NOMO-1 treated with dmso at 0.1 percent for 144 hours (cell line): ENCODE results near the gene ANO3.

Source experiments
- DNase-seq: peaks from one replicate; lab custom pipeline; 2025; ENCODE audit not compliant: unreplicated experiment; lab: John Stamatoyannopoulos, UW

The ANO3 gene

DNA sequence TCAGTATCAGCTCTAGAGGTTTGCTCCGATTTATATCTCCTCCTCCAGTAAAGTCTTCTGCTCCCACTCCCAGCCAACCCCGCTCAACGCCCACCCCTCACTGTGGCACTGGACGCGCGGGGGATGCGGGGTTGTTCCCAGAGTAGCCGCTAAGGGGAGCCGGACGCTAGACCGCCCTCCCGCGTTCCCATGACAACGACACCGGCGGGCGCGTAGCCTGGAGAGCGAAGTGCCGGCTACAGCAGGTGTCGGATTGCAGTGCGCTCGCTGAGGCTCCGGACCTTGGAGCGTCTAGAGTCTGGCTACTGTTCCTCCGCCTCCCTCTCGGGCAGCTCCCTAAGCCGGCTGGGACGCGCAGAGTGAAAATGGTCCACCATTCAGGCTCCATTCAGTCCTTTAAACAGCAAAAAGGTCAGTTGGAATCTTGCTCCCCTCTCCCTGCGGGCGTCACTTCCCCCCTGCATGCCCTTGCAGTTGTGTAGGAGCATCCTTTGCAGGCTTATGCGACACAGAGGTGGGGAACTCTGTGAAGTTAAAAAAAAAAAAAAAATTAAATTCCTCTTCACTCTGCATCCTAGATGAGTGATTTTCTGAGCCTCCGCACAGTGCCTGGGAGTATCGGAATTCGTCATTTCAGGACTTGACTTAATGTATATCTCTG, at the start of gene ANO3:
Gene ANO3, plus strand, starts transcription at position 220 of the 661 bp plus-strand sequence. Its CDS starts 146 bp downstream, at position 366.
- DNase-seq = peak; percentile 63

DNA sequence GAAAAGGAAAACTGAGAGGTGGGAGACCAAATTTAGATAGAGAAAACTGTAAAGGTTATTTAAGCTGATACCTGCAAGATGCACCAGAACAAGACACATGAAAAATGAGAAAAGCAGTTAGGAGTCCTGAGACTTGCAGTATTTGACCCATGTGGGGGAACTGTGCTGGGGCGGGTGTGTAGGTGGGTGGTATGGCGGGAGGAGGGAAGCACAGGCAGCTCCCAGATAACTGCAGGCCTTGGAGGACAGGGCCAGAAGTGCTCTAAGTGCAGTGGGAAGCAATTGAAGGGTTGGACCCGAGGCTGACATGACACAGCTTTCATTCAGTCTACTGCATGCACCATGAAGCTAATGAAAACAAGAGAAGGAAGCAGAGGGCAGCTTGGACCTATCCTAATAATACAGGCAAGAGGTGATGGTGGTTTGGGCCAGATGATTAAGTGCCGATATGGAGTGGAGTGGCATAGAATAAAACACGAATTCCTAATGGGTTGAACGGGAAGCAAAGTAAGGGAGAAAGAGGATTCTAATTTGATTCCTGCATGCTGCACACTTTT, 48.0 kb upstream of the ANO3 start:
- no peak for DNase-seq

DNA sequence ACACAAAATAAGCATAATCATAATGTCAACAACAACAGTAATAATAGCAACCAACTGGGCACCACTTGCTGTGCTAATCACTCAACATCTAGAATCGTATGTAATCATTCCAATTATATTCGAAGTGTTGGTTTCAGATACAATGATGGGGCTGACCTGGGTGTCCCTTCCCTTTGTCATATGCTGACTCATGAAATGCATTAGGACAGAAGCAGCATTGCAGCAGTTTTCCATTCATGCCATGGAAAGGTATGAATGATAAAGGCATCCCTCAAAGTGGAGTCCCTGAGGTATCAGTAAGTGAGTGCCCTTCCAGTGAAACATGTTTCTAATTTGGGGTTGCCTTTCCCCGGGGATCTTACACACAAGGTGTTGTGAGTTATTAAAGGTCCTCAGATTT, 46.3 kb upstream of the ANO3 start:
- no peak for DNase-seq

DNA sequence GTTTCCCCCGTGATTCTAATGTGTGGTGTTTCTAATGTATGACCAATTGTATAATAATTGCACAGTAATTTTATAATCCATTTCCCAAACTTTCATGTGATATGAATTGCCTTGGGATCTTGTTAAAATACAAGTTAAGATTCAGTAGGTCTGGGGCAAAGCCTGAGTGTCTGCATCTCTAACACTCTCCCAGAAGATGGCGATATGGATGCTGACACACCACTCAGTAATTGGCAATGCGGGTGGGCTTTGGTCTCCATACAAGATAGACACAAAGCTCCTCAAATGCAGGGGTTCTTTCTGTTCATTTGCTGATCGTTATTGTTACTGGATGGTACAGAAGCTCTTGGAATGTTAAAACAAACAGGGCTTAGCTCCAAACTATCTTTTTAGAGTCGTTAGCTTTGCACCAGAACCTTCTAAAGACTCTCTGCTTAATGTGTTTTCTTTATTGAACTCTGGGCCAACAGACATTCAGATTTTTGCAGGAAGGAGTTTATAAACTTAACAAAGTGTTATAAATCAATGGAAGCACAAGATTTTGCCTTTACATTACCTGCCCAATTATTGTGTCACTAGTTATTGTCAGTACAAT, 45.4 kb upstream of the ANO3 start:
- DNase-seq = peak; percentile 9

DNA sequence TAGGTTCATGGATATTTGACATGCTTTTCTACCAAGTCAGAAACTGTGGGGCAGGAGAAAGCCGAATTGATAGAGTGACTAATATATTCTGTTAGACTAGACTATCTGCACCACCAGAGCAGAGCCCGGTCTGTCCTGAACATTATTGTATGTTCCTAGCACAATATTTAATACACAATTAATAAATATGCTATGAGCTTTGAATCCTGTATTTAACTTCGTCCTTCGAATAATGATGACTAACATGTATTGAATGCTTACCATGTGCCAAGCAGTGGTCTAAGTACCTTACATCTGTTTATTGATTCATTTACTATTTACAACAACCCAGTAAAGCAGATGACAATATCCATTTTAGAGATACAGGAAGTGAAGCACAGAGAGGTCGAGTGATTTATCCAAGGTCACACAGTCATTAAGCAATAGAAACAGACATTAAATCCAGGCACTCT, 44.8 kb upstream of the ANO3 start:
- DNase-seq = no peak

DNA sequence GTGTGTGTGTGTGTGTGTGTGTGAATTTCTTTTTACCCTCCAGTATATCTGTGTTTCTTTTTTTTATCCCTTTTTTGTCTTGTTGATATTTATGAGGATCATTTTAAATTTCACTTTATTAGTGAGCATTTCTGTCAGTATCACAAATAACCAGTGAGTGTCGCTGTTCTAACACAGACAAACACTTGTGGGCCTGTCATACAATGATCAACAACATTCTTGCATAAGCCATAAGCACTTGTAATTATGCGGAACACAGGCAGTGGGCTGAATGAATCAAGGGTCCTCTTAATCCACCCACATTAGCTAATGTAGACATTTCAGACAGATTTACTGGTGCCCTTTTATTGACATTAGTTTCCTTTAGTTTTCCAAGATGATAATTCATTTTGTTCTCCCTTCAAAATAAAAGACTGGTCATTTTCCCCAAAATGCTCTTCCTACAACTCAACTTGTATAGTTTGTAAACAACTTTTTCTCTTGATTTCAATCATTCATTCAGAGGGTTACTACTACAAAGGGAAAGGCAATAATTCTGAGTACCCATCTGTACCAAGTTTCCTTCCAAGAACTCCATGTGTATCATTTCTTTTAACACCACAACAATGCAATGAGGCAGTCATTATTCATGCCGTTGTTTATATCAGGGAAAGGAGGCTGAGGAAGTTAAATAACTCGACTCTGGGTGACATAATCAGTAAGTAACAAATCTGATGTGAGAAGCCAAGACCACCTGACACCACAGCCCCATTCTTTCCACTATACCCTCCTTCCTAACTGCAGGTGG, 34.5 kb upstream of the ANO3 start:
- DNase-seq = peak; percentile 37

DNA sequence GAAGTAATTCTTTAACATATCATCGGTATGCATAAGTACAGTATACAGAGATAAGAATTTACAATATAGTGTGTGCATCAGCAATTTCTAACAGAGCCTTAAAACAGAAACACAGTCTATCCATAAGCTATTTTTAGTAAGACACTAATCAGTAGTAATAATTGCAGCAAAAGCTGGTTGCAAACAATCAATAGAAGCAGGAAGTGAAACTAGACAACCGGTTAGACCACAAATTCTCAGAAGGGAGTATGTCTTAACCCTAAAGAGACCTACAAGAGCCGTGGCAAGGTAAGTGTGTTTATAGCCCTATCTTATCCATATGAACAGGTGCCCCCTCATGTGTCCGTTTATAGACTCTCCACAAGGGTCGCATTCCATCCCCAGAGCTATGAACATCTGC, 15.6 kb upstream of the ANO3 start:
- peak; percentile 72 for DNase-seq

DNA sequence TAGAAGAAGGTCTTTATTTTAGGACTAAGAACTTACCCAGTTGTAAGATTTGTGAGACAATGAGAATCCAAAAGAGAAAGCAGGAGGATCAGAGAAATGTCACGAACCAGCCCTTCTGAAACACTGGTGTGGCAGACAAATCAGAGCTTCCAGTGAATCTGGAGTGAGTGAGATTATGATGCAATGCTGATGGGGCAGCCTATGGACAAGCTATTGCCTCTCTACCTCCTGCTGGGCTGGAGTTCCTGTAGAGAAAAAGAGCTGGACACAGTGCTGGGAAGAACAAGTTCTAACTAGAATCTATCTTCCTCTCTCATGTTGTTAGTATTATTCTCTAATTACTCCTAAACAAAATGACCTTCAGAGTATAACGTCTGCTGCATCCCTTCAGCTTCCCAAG, 12.0 kb upstream of the ANO3 start:
- DNase-seq = no peak

DNA sequence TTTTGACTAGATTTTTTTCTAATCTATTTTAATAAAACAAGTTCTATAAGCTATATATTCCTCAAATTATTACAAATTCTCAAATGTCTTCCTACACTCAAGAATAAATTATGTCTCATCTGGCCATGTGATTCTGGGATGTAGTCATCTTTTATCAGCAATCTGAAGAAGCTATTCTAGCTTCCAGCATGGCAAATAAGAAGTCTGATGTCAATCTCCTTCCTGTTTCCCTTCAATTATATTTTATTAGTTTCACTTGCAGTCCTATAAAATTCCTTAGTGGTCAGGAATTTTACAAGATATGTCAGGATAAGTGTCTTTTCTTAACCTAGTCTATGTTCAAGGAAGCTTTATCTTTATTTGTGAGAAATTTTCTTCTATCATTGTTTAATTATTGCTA, 10.4 kb upstream of the ANO3 start:
- no peak for DNase-seq

DNA sequence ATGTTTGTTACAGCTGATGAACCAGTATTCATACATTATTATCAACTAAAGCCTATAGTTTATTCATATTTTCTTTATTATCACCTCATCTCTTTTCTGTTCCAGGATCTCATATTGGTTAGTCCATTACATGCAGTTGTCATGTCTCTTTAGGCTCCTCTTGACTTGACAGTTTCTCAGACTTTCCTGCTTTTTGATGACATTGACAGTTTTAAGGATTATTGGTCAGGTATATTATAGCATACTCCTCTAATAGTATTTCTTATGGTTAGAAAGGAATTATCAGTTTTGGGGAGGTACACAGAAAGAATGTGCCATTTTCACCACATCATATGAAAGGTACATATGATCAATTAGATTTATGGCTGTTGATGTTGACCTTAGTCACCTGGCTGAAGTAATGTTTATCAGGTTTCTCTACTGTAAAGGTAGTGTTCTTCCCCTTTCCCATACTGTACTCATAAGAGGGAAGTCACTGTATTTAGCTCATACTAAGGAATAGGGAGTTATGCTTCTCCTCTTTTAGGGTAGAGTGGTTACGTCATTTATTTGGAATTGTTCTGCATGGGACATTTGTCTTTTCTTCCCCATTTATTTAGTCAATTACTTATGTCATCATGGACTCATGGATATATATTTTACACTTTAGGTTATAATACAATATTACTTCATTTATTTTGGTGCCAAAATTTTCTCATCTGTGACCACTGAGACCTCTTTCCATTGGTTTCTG, 9.4 kb upstream of the ANO3 start:
- no peak for DNase-seq

DNA sequence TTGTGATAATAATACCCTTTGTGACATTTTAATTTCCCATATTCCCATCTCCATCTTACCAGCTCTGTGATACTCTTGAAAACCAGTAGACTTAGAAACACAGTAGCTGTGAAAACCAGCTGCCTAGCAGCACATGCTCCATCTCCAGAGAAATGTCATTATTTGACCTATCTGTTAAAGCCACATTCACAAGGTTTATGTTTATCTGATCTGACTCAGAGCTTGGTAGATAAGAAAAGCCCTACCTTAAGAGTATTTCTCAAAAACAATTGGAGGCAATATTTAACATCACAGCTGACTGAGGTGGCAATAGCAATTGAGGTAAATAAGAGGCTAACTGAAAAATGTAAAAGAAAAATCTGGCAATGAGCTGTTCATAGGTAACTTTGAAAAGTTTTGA, 8.1 kb upstream of the ANO3 start:
- DNase-seq = no peak

DNA sequence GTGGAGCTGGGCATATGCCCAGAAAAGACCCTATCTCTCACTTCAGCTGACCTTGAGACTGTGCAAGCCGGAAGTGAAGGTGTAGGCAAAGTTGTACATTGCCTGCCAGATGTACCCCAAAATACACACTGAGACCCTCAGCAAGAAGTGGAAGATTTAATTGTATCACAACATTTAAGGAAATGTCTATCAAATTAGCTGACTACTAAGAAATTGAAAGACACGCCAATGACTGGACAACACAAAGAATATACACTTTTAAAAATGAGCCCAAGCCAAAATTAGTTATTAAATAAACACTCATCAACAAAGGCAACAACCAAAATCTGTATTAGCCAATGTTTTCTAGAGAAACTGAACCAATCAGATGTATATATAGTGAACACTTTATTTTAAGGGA, 7.7 kb upstream of the ANO3 start:
- DNase-seq = no peak

DNA sequence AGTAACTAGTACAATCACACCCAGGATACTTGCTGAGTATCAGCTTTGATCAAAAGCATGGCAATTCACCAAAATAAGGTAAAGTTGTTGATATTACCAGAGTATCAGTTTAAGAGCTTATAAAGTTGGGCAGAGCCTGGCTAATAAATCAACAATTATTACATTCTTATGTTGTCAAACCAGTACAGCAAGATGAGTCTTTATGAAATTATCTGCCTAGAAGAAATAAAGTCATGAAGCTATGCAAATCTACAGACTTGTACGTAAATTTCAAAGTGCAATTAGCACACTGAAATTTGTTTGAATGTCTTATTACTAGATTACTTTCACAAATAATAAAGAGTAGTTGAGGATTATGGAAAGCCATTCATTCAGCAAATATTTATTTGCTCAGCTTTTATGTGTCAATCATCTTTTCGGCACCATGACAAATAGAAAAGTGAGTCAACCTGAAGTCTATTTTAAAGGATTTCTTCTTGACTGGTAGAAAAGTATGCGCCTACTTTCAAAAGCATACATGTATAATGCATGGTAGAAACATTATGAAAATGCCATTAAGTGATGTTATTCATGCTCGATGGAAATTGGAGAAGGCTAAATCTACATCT, 5.0 kb upstream of the ANO3 start:
- DNase-seq = no peak

DNA sequence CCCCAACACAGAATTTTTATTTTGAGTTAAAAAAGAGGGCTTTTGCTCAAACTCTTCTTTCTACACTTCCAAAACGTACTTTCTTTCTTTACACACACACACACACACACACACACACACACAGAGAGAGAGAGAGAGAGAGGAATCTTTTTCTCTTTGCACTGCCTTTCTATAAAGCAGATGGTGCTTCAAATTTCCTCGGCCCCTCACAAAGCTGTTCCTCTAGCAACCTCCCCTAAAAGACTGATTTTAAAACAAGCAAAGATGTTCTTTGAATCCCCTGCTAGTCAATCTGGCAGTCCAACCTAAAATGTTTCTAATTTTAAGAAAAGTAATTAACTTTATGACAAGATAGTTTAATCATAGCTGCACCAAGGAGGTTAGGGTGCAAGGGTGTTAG, 2.7 kb upstream of the ANO3 start:
- no peak for DNase-seq

DNA sequence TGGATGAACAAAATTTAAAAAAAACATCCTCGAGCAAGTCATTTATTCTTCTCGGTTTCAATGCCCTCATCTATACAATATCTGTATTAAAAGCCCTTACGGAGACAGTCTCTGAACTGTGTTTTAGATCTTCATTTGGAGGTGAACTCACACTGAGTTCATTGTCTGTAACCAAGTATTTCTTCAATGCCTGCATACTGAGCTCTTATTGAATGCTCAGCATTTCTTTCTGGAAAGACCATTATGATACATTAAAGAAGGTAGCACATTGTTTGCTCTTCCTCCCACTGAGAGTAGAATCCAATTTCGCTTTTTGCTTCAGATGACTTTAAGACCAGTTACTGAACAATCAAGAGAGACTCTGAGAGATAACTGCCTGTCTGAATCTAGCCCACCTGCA, 1.7 kb upstream of the ANO3 start:
- DNase-seq = no peak

DNA sequence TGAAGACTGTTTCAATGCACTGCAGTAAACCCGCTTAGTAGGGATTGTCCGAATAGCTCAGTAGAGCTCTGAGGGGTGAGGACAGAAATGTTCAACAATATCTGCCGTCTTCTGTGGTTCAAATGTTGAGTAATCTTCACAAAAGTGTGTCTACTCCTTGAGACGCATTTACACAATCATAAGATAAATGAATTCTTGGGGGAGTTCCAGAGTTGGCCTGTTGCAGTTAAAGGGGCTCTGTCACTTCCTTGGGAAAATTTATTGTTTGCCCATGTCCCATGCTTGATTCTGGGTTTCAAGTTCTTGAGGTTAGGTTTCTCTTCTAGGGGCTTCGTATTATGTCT, 614 bp downstream of the ANO3 start:
- no peak for DNase-seq

DNA sequence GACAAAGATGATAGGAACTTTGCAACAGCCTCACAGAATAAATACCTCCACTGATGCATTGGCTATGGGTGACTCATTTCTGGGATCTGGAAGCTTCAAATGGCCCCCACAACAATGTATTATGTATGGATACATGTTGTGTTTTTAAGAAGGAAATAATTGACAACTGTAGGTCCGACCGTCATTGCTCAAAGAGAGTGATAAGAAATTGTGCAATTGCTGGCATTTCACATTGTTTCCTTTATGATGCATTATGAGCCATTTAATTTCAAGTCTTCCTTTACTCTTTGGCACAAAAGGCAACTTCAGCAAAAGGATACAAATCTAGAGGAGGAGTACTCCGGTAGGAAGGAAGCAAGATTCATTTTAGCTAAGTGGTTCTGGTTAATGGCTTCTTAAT, 2.0 kb downstream of the ANO3 start:
- DNase-seq = no peak

DNA sequence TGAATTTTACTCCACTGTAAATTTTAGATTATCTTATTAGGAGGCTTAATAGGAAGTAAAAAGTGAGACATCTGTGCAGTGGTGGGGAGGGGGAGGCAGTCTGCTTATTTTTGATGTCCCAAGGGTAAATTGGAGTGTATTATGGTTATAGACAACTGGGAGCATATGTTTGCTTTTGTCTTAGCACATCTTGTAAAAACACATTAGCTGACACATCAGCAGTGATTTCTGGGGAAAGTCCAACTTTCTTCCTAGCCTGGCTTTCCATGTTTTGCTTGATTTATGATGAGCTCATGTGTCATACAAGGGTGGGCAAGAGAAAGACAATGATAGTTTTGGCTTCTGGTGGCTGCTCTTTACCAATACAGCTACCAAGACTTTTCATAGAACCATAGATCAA, 4.0 kb downstream of the ANO3 start:
- no peak for DNase-seq

DNA sequence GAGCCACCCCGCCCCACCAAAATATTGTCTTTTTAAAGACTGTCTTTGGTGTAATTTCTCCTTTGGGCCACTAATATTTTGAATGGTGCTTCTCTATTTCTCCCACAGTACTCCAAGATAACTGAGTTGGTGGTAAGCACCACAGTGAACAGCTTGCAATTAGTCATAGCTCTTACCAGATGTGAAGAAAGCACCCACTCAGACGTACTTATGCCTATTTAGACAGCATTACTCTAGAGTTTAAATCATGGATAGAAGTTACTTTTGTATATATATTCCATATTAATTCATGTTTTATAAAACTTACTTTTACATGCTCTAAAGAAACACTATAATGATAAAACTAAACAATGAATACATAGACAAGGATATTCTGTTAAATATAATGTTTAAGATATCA, 12.7 kb downstream of the ANO3 start:
- no peak for DNase-seq

DNA sequence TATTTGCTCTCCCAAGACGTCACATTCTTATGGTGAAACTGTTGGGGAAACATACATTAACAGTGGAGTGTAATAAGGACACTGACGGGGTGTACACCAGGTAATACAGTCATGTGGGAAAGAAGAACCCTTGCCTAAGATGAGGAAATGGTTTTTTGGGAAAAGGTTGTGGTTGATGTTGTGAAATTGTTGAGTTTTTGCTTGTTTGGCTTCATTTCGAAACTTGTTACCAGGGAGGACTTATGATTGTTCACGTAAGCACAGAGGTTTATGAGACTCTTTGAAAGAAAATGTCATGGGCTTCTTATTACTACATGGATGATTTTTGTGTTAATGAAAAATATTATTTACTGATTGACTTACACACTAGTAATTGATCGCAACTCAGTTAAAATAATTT, 16.8 kb downstream of the ANO3 start:
- no peak for DNase-seq

DNA sequence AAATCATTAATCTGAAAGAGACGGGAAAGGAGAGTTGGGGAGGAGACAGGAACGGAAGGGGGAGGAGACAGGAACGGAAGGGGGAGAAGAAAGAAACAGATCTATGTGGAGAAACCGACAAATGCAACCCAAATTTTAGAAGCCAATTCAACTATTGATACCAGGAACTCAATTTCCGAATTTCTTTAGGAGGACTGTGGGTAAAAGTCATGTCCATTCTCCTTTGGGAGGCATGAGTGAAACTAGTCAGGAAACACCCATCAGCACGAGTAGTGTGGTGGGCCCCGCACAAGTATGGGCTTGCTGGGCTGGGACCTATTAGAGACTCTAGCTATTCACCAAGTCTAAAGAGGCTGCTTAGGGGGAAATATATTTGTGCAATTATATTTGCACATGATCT, 18.1 kb downstream of the ANO3 start:
- no peak for DNase-seq
